ENCODE data around the gene RSL1D1. TPM values are rescaled to one million over a fixed set of nuclear protein-coding genes. Genes with fewer than 3 reads are reported as not detected.
A peak's percentile ranks its signal among the peaks of the same experiment; 100 is the strongest.

RSL1D1 gene
- total RNA-seq, 4 donors from 2014 or later = 82.4 to 426 (median 182) TPM

- no peak overlapping the region for H3K4me3 ChIP-seq (replicated peaks in 1 of 3)
- no peak overlapping the region for H3K27ac ChIP-seq
- peaks cover 24 to 32% of the 10 kb centered on the region in 2 donors for H3K4me1 ChIP-seq
- DNase-seq = no peak
- no peaks in the 10 kb centered on the region for H3K9me3 ChIP-seq
- intact Hi-C loops (cut with DNase I) = loop anchor here (5.0 kb wide), 1 partner anchor 57 kb away; the partner anchor contains the start of gene TXNDC11
- H3K36me3 ChIP-seq = no peaks in the 10 kb centered on the region
- WGBS, 2 donors = 79 to 87% methylated on average over 14 of the region's 14 CpGs
- no peaks in the 10 kb centered on the region for H3K27me3 ChIP-seq
- TF ChIP-seq CTCF (IDR thresholded peaks at IDR 0.05) (no peak), POLR2A (IDR thresholded peaks at IDR 0.05) (no peak)
Measured at GRCh38 chr16:11799509-11800381, 51.6 kb downstream of the RSL1D1 start.

GRCh38 chr16:11799017-11799381 lies 52.3 kb downstream of the RSL1D1 start:
- no peak for DNase-seq
- Histone ChIP-seq H3K36me3 (no peaks in the 10 kb centered on the region), H3K27ac (no peak overlapping the region), H3K4me3 (replicated peaks in 1 of 3) (no peak overlapping the region), H3K4me1 (peaks cover 28 to 34% of the 10 kb centered on the region in 2 donors), H3K27me3 (no peaks in the 10 kb centered on the region), H3K9me3 (no peaks in the 10 kb centered on the region)
- 96 to 99% methylated on average over 10 of the region's 10 CpGs for WGBS, 2 donors
- TF ChIP-seq POLR2A (IDR thresholded peaks at IDR 0.05) (no peak), CTCF (IDR thresholded peaks at IDR 0.05) (no peak)
- intact Hi-C loops (cut with DNase I) = loop anchor here (5.0 kb wide), 1 partner anchor 57 kb away; the partner anchor contains the start of gene TXNDC11

GRCh38 chr16:11797957-11798299 lies 53.4 kb downstream of the RSL1D1 start:
- DNase-seq = no peak
- Histone ChIP-seq H3K4me1 (peaks cover 37 to 45% of the 10 kb centered on the region in 2 donors), H3K27ac (peak overlapping the region; percentile 89 to 97 (median 96)), H3K9me3 (no peaks in the 10 kb centered on the region), H3K36me3 (no peaks in the 10 kb centered on the region), H3K27me3 (no peaks in the 10 kb centered on the region), H3K4me3 (replicated peaks in 1 of 3) (peak overlapping the region; percentile 37 to 73 (median 68))
- intact Hi-C loops (cut with DNase I) = loop anchor here (5.0 kb wide), 1 partner anchor 56 kb away; the partner anchor contains the start of gene TXNDC11
- 9 to 13% methylated on average over 7 of the region's 7 CpGs for WGBS, 2 donors
- TF ChIP-seq POLR2A (IDR thresholded peaks at IDR 0.05) = no peak
- TF ChIP-seq CTCF (IDR thresholded peaks at IDR 0.05) = no peak

GRCh38 chr16:11797166-11797956 lies 54.0 kb downstream of the RSL1D1 start, which contains the start of gene ZC3H7A:
Gene ZC3H7A (minus strand): TSS chr16:11797258. CDS start chr16:11782354, 14,904 bp downstream.
- 0 to 4% methylated on average over 8 to 9 of the region's 80 CpGs for WGBS, 2 donors
- Histone ChIP-seq H3K4me1 (peaks cover 42 to 51% of the 10 kb centered on the region in 2 donors), H3K27ac (peak within 1 kb of the TSS; percentile 92 to 98 (median 97)), H3K4me3 (replicated peaks in 1 of 3) (peak within 1 kb of the TSS; percentile 87 to 93 (median 89)), H3K9me3 (no peaks in the 10 kb centered on the region), H3K36me3 (no peaks in the 10 kb centered on the region), H3K27me3 (no peaks in the 10 kb centered on the region)
- intact Hi-C loops (cut with DNase I) = loop anchor here (5.0 kb wide), 1 partner anchor 55 kb away; the partner anchor contains the start of gene TXNDC11
- peak; percentile 96 to 97 for DNase-seq
- peak; percentile 54 to 95 for TF ChIP-seq POLR2A (IDR thresholded peaks at IDR 0.05)
- TF ChIP-seq CTCF (IDR thresholded peaks at IDR 0.05) = peak in 4 of 6 experiments; percentile 84 to 99 (median 98)

Data from thyroid gland (tissue), 4 donors.